ENCODE results near the gene SH3BP5.

GRCh38 chr3:15361494-15362214 is 29.3 kb upstream of the SH3BP5 start:
- TF ChIP-seq CTCF (IDR thresholded peaks at IDR 0.05) (no peak), POLR2A (IDR thresholded peaks at IDR 0.05) (no peak)

Data from Peyer's patch (tissue), 4 donors.